PC-3 (cell line): Measurements from ENCODE around the gene PPP2R5D.

ENCODE experiments used
- CTCF ChIP-seq: fragments of 300-600 bp; sonication (generic); conservative IDR thresholded peaks from 2 replicates; pipeline ENCODE4 v1.5.1; 2017; ENCODE audit warnings: antibody characterized with exemption, low read depth, mild to moderate bottlenecking, low read length
- EZH2 ChIP-seq: fragments of 300-600 bp; sonication (generic); IDR thresholded peaks from one replicate; pipeline ENCODE4 v1.6.1; 2017; ENCODE audit warnings: antibody characterized with exemption, mild to moderate bottlenecking, low read length; ENCODE audit not compliant: unreplicated experiment
- EZH2phosphoT487 ChIP-seq: fragments of 300-600 bp; sonication (generic); IDR thresholded peaks from 2 replicates; pipeline ENCODE4 v1.6.1; 2018; ENCODE audit warnings: mild to moderate bottlenecking, antibody characterized with exemption, low read length, borderline replicate concordance

- TF ChIP-seq CTCF: no peak
- TF ChIP-seq EZH2: no peak
- no peak for TF ChIP-seq EZH2phosphoT487
Observed at GRCh38 chr6:42981836-42982235, 2.5 kb upstream of the PPP2R5D start.
